Dendritic cell treated with granulocyte-macrophage colony-stimulating factor and Interleukin-4, amounts not matched to agents 40 ng/mL and 50 ng/mL, for 4 days (primary cell): ENCODE measurements around the gene TCF7.
A peak's percentile ranks its signal among the peaks of the same experiment; 100 is the strongest.

Experiments used
- H3K27ac Mint-ChIP-seq: one replicate; pipeline ENCODE4 v1.8.0; 2022; ENCODE audit warnings: mild to moderate bottlenecking, mixed read lengths
- H3K27me3 Mint-ChIP-seq: one replicate; pipeline ENCODE4 v1.8.0; 2022; ENCODE audit warnings: mild to moderate bottlenecking, mixed read lengths
- H3K36me3 Mint-ChIP-seq: one replicate; pipeline ENCODE4 v1.8.0; 2022; ENCODE audit warnings: low read depth, mixed read lengths
- H3K4me1 Mint-ChIP-seq: one replicate; pipeline ENCODE4 v1.8.0; 2022; ENCODE audit warnings: low read depth, mixed read lengths
- H3K4me3 Mint-ChIP-seq: one replicate; pipeline ENCODE4 v1.8.0; 2022; ENCODE audit warnings: mild to moderate bottlenecking, moderate library complexity, mixed read lengths
- H3K9me3 Mint-ChIP-seq: one replicate; pipeline ENCODE4 v1.8.0; 2022; ENCODE audit warnings: mixed read lengths
- intact Hi-C: fragments of 100-400 bp; cut with micrococcal nuclease; formaldehyde crosslinking; loops from one replicate; pipeline ENCODE4 v1.15.0; 2022

The TCF7 gene

GRCh38 chr5:134114886-134115805, 665 bp downstream of the TCF7 start:
- Mint-ChIP-seq H3K36me3 (no peaks in the 10 kb centered on the region), H3K27ac (no peak overlapping the region), H3K27me3 (peaks cover 77% of the 10 kb centered on the region), H3K4me1 (peaks cover 14% of the 10 kb centered on the region), H3K4me3 (peak overlapping the region; percentile 66), H3K9me3 (no peaks in the 10 kb centered on the region)
- intact Hi-C loops = no loop called here

- Mint-ChIP-seq H3K36me3 (no peaks in the 10 kb centered on the region), H3K4me1 (peaks cover 14% of the 10 kb centered on the region), H3K9me3 (no peaks in the 10 kb centered on the region), H3K27ac (no peak overlapping the region), H3K4me3 (peak overlapping the region; percentile 41), H3K27me3 (peaks cover 77% of the 10 kb centered on the region)
- intact Hi-C loops = no loop called here
Measured at GRCh38 chr5:134115806-134116175, 1.3 kb downstream of the TCF7 start.

GRCh38 chr5:134116286-134116685, 1.8 kb downstream of the TCF7 start:
- Mint-ChIP-seq H3K36me3 (no peaks in the 10 kb centered on the region), H3K27ac (no peak overlapping the region), H3K27me3 (peaks cover 74% of the 10 kb centered on the region), H3K4me3 (no peak overlapping the region), H3K4me1 (peaks cover 14% of the 10 kb centered on the region), H3K9me3 (no peaks in the 10 kb centered on the region)
- intact Hi-C loops = no loop called here

- no peak overlapping the region for H3K27ac Mint-ChIP-seq
- H3K9me3 Mint-ChIP-seq = no peaks in the 10 kb centered on the region
- H3K36me3 Mint-ChIP-seq = no peaks in the 10 kb centered on the region
- H3K27me3 Mint-ChIP-seq = peaks cover 68% of the 10 kb centered on the region
- H3K4me3 Mint-ChIP-seq = no peak overlapping the region
- intact Hi-C loops = no loop called here
- peaks cover 14% of the 10 kb centered on the region for H3K4me1 Mint-ChIP-seq
Measured at GRCh38 chr5:134116789-134117761, 2.6 kb downstream of the TCF7 start.

GRCh38 chr5:134118212-134118835, 3.8 kb downstream of the TCF7 start:
- intact Hi-C loops = no loop called here
- H3K36me3 Mint-ChIP-seq = no peaks in the 10 kb centered on the region
- H3K9me3 Mint-ChIP-seq = no peaks in the 10 kb centered on the region
- no peak overlapping the region for H3K4me3 Mint-ChIP-seq
- H3K4me1 Mint-ChIP-seq = peaks cover 11% of the 10 kb centered on the region
- no peak overlapping the region for H3K27ac Mint-ChIP-seq
- H3K27me3 Mint-ChIP-seq = peaks cover 59% of the 10 kb centered on the region

- intact Hi-C loops = no loop called here
- no peak overlapping the region for H3K4me3 Mint-ChIP-seq
- H3K9me3 Mint-ChIP-seq = no peaks in the 10 kb centered on the region
- H3K4me1 Mint-ChIP-seq = no peaks in the 10 kb centered on the region
- H3K36me3 Mint-ChIP-seq = no peaks in the 10 kb centered on the region
- H3K27me3 Mint-ChIP-seq = peaks cover 48% of the 10 kb centered on the region
- H3K27ac Mint-ChIP-seq = no peak overlapping the region
Measured at GRCh38 chr5:134119720-134120119, 5.2 kb downstream of the TCF7 start.

- H3K27ac Mint-ChIP-seq = no peak overlapping the region
- H3K4me3 Mint-ChIP-seq = no peak overlapping the region
- no peaks in the 10 kb centered on the region for H3K9me3 Mint-ChIP-seq
- no peaks in the 10 kb centered on the region for H3K4me1 Mint-ChIP-seq
- H3K27me3 Mint-ChIP-seq = peaks cover 43% of the 10 kb centered on the region
- intact Hi-C loops = no loop called here
- no peaks in the 10 kb centered on the region for H3K36me3 Mint-ChIP-seq
Measured at GRCh38 chr5:134120386-134121138, 6.1 kb downstream of the TCF7 start.

GRCh38 chr5:134122530-134122929, 8.0 kb downstream of the TCF7 start:
- Mint-ChIP-seq H3K36me3 (no peaks in the 10 kb centered on the region), H3K9me3 (no peaks in the 10 kb centered on the region), H3K27ac (no peak overlapping the region), H3K4me1 (no peaks in the 10 kb centered on the region), H3K27me3 (peaks cover 24% of the 10 kb centered on the region), H3K4me3 (no peak overlapping the region)
- intact Hi-C loops = no loop called here

GRCh38 chr5:134123360-134123759, 8.9 kb downstream of the TCF7 start:
- H3K36me3 Mint-ChIP-seq = no peaks in the 10 kb centered on the region
- H3K9me3 Mint-ChIP-seq = no peaks in the 10 kb centered on the region
- H3K27ac Mint-ChIP-seq = no peak overlapping the region
- no peak overlapping the region for H3K4me3 Mint-ChIP-seq
- H3K27me3 Mint-ChIP-seq = peaks cover 20% of the 10 kb centered on the region
- no peaks in the 10 kb centered on the region for H3K4me1 Mint-ChIP-seq
- intact Hi-C loops = no loop called here

- Mint-ChIP-seq H3K36me3 (peaks cover 7% of the 10 kb centered on the region), H3K27ac (no peak overlapping the region), H3K27me3 (peaks cover 19% of the 10 kb centered on the region), H3K4me1 (no peaks in the 10 kb centered on the region), H3K9me3 (no peaks in the 10 kb centered on the region), H3K4me3 (no peak overlapping the region)
- intact Hi-C loops = no loop called here
Measured at GRCh38 chr5:134124289-134125038, 10.0 kb downstream of the TCF7 start.

GRCh38 chr5:134125039-134126015, 10.8 kb downstream of the TCF7 start:
- intact Hi-C loops = no loop called here
- Mint-ChIP-seq H3K36me3 (peaks cover 15% of the 10 kb centered on the region), H3K4me1 (no peaks in the 10 kb centered on the region), H3K9me3 (no peaks in the 10 kb centered on the region), H3K27ac (no peak overlapping the region), H3K27me3 (peaks cover 12% of the 10 kb centered on the region), H3K4me3 (no peak overlapping the region)

- peaks cover 29% of the 10 kb centered on the region for H3K36me3 Mint-ChIP-seq
- intact Hi-C loops = no loop called here
- H3K27ac Mint-ChIP-seq = no peak overlapping the region
- H3K9me3 Mint-ChIP-seq = no peaks in the 10 kb centered on the region
- no peaks in the 10 kb centered on the region for H3K4me1 Mint-ChIP-seq
- no peak overlapping the region for H3K4me3 Mint-ChIP-seq
- peaks cover under 1% of the 10 kb centered on the region for H3K27me3 Mint-ChIP-seq
Measured at GRCh38 chr5:134127376-134127861, 12.9 kb downstream of the TCF7 start.
